Prostate gland (tissue), 2 donors: Measurements from ENCODE around the gene HOXD4.

ENCODE experiments used
- CTCF ChIP-seq, 4 experiments: fragments of 200-600 bp in 2 of 4; fragments of 450-650 bp in 2 of 4; sonication (generic) in 2 of 4; IDR thresholded peaks; 1 replicate in 3 of 4; 2 replicates in 1 of 4; pipeline ENCODE4 v1.5.1; 2016 to 2019; ENCODE audit warnings: antibody characterized with exemption in 4 of 4, mild to moderate bottlenecking in 2 of 4, moderate library complexity in 2 of 4
- POLR2AphosphoS5 ChIP-seq: sonication (generic); formaldehyde crosslinking; IDR thresholded peaks from one replicate; pipeline ENCODE4 v1.6.1; 2017; ENCODE audit warnings: antibody characterized with exemption

- TF ChIP-seq CTCF (IDR thresholded peaks at IDR 0.05) (no peak), POLR2AphosphoS5 (no peak)
Measured at GRCh38 chr2:176147210-176147799, 4.0 kb upstream of the HOXD4 start.
